Hematopoietic multipotent progenitor cell (in vitro differentiated cells): ENCODE data around the gene NTMT2. TPM values are rescaled to one million over a fixed set of nuclear protein-coding genes. Genes with fewer than 3 reads are reported as not detected.
"Not testable (repeated sequence)": the region's sequence is repeated elsewhere in the genome, so short reads cannot be mapped to it uniquely, and the experiment has no call there.

Experiments used
- DNase-seq, 3 donors: peaks; one replicate each; pipeline ENCODE4 v3.0.0-alpha.2; 2011 to 2015; ENCODE audit warnings: low read depth in 2 of 3, low spot score in 2 of 3
- total RNA-seq: library from RNA; depleted of rRNA; stranded (reverse); fragments of >200 nt; gene quantifications from one replicate; pipeline ENCODE4 v1.2.3, GENCODE V29; 2012

NTMT2 gene
- total RNA-seq, 1 donor: not detected

- no peak for DNase-seq
These were observed 9.3 kb downstream of the NTMT2 start for GRCh38 chr1:170155055-170155454.

- no peak for DNase-seq
These were observed 10.8 kb downstream of the NTMT2 start for GRCh38 chr1:170156594-170156993.

DNA sequence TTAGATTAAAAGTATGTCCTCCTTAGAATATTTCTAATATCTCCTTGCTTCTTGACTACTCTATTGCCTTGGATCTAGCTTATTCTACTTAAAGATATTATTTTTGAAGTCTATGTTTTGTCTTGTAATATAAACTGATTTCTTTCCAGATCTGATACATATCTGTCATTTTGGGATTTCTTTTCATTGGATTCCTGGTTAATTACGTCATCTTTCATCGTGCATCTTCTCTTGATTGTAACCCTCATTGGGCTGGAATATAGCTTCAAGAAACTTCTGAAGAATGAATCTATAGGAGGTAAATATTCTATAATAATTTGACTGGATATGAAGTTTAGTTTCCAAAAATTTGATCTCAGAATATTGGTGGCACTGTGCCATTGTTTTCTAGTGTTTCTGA, 12.1 kb downstream of the NTMT2 start:
- no peak for DNase-seq

GRCh38 chr1:170162459-170163246, 16.9 kb downstream of the NTMT2 start:
- DNase-seq: no peak

DNA sequence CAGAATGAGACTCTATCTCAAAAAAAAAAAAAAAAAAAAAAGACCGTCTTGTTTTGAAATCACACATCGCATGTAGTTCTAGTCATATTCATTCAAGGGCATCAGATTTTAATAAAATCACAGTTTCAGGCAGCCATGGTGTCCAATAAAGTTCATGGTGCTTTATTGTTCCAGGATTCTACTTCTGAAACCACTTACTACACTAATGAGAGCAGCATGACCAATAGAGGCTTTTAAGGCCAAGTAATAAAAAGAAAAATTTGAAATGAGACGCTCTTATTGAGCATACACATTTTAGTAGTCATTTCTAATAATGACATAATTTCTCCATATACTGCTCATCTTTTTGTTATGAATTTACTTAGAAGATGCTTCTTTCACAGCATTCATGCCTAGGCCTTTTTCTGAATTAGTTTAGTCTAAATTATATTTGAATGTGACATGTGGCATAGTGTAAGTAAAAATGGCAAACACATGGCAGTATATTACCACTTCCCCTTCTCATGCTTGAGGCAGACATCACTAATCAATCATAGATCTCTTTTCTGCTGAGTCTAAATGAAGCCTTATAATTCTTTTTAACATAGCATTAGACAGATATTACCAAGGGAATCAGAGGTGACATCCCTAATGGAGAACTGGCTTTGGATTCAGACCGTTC, 18.5 kb downstream of the NTMT2 start:
- no peak for DNase-seq

GRCh38 chr1:170166518-170167180, 20.9 kb downstream of the NTMT2 start:
- DNase-seq: no peak

- DNase-seq: no peak
These were observed 22.5 kb downstream of the NTMT2 start for GRCh38 chr1:170168265-170168664.

- not testable (repeated sequence) for DNase-seq
These were observed 24.8 kb downstream of the NTMT2 start for GRCh38 chr1:170170513-170170912.

DNA sequence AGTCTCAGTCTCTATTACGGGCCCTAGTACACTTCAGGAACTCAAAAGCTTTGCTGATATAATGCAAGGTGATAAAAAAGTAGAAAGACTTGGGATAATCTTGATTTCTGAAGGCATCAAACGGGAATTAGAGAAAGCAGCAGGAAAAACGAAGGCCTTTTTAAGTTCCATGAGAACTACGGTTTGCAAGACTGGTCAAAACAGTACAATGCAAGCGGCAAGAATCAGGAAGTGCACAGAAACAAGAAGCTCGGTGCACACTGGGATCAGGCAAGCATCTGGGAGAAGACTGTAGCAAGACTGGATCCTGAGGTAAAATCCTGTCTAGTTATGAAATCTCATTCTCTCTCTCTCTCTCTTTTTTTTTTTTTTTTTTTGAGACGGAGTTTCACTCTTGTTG, 28.6 kb downstream of the NTMT2 start:
- no peak for DNase-seq

- no peak for DNase-seq
These were observed 29.3 kb downstream of the NTMT2 start for GRCh38 chr1:170175041-170175440.

- DNase-seq: no peak
These were observed 29.7 kb downstream of the NTMT2 start for GRCh38 chr1:170175484-170175883.

GRCh38 chr1:170176772-170177171, 31.0 kb downstream of the NTMT2 start:
- no peak for DNase-seq

GRCh38 chr1:170182442-170182841, 36.7 kb downstream of the NTMT2 start:
- DNase-seq: no peak

GRCh38 chr1:170192546-170192945, 46.8 kb downstream of the NTMT2 start:
- no peak for DNase-seq

- DNase-seq: no peak
These were observed 48.7 kb downstream of the NTMT2 start for GRCh38 chr1:170194451-170194850.

DNA sequence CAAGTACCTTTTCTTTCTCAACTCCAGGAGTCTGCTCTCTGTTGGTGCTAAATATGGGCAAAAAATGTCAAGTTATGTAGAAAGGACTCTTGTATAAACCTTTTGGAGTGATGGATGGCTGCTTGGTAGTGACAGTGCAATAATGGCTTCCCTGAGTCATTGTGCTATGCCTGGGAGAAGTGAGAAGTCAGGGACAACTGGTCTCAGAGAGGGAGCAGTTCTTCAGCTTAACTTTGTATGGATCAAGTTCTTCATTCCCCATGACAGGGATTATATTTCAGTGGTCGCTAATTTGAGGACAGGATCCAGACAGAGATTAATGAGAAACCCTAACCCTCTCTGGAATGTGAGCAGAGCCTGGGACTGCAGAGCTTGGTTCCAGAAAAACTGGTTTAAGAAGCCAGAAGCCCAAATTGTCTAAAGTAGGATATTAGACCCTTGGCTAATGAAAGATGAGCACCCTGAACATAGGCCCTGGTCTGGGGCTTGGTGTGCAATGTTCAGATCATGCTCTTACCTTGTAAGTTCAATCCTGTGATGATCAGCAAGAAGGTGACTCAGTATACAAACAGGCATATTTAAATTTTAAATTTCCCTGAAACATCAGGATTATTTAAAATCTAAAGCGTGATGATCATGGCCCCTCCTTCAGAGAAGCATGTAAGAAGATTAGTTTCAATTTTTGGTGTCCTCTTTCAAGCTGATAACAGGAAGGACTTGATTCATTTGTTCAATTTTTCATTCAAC, 50.9 kb downstream of the NTMT2 start:
- no peak for DNase-seq

- no peak for DNase-seq
These were observed 52.3 kb downstream of the NTMT2 start for GRCh38 chr1:170198090-170198489.

DNA sequence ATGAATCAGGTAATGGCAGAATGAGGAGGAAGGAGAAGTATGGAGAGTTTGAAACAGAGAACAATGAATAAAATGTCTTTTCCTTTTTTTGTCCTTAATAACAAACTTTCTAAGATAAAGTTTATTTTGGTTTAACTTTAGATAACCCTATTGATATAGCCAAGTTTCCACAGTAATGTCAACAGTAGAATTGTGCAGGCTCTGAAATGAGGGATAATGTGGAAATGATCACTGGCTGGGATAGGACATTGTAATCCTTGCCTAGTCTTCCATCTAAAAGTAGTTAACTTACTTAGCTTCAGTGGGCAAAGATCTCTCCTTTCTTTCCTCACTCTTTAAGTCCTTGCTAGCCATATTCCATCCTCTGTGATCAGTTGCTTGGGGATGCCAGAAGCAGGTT, 52.8 kb downstream of the NTMT2 start:
- DNase-seq: no peak

DNA sequence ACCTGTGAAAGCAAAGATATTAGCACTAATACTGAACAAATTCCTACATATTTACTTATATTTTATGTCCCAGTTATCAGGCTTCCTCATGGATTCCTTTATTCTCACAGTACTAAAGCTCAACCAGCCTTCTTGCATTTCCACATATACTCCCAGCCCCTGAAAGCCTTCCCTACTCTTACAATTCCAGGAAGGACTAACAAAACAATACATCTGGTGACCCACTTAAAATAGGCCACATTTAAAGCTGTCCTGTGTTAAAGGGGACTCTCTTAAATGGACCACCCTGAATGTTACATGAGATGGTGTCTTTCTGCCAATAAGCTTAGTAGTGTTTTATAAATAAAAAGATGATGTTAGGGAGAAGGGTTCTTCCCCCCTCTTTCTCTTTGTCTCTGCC, 54.4 kb downstream of the NTMT2 start:
- DNase-seq: no peak

DNA sequence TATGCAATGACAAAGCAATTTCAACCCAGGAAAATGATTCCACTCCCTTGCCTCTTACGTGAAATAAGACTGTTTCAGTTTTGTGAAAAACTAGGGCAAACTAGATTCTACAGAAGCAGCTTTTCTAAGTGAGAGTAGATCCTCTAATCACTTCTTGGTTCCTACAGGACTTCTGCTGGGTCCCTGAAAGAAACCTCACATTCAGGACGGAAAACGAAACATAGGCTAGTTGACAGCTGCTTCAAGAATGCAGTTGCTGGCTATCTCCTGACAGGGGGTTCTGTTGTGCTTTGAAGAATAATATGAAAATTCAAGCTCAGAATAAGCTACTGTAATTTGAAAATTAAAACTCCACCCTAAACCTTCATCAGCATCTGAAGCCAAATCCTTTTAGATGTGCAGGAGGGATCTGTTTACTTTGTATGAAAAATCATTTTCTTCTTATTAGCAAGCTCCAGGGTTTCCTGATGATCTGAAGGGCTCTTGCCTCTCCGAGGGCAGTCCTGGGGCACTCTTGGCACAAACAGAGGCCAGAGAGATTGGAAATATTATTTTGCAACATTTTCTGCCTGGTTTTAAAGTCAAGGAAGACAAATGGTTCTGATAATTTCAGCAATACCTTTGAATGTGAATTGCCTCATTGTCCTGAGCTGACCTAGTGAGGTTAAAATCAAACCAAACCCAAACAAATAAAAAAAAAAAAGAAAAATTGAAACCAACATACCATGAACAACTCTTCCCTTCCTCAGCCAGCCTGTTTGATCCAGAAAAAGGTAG, 55.0 kb downstream of the NTMT2 start:
- no peak for DNase-seq
